Measurements from ENCODE around the gene CRTC1.

CRTC1 gene

DNA sequence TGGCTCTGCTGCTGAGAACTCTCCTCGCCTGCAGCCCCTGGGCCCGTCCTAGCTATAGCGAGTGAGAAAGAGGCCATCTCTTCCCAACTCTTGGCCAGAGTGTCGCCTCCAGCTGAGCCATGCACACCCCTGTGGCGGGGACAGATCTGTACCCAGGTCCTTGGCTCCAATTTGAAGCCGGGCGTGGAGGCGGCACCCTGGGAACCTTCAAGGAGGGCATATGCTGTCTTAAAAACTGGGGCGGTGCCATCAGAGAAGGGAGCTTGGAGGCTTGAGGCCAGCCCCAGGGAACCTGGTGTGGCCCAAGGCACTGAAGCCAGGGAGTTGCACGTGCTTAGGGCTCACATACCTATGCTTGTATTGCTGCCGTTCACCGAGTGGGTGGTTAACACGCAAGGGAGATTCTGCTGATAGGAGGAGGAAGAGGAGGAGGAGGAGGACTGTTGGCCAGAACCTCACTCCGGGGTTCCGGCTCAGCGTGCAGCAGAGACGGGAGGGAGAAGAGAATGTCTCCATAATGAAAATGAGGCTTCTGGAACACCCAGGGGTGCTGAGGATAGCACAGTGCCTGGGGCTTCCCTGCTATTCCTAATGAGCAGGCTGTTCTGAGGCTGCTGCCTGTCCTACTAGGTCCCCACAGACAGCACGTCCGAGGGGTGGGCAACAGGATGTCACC, 67.0 kb downstream of the CRTC1 start:
- TF ChIP-seq, protein P1, sequence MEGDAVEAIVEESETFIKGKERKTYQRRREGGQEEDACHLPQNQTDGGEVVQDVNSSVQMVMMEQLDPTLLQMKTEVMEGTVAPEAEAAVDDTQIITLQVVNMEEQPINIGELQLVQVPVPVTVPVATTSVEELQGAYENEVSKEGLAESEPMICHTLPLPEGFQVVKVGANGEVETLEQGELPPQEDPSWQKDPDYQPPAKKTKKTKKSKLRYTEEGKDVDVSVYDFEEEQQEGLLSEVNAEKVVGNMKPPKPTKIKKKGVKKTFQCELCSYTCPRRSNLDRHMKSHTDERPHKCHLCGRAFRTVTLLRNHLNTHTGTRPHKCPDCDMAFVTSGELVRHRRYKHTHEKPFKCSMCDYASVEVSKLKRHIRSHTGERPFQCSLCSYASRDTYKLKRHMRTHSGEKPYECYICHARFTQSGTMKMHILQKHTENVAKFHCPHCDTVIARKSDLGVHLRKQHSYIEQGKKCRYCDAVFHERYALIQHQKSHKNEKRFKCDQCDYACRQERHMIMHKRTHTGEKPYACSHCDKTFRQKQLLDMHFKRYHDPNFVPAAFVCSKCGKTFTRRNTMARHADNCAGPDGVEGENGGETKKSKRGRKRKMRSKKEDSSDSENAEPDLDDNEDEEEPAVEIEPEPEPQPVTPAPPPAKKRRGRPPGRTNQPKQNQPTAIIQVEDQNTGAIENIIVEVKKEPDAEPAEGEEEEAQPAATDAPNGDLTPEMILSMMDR (IDR thresholded peaks at IDR 0.05): no peak
- H3K79me2 ChIP-seq: no peaks in the 10 kb centered on the region
- no peaks in the 10 kb centered on the region for H3K36me3 ChIP-seq (ENCODE audit: control insufficient read depth, insufficient read depth, low read length)
- H3K9me3 ChIP-seq (ENCODE audit: control insufficient read depth, low read length): no peaks in the 10 kb centered on the region
- H2AFZ ChIP-seq: no peak overlapping the region
- no peak overlapping the region for H3K27ac ChIP-seq
- H3K9ac ChIP-seq: no peak overlapping the region
- no peak overlapping the region for H3K4me3 ChIP-seq (ENCODE audit: low read depth, low read length)
- H3K27me3 ChIP-seq (ENCODE audit: control insufficient read depth, insufficient read depth, low read length): no peaks in the 10 kb centered on the region
- no peak overlapping the region for H3K4me2 ChIP-seq (ENCODE audit: low read length)
- no peaks in the 10 kb centered on the region for H3K4me1 ChIP-seq

DNA sequence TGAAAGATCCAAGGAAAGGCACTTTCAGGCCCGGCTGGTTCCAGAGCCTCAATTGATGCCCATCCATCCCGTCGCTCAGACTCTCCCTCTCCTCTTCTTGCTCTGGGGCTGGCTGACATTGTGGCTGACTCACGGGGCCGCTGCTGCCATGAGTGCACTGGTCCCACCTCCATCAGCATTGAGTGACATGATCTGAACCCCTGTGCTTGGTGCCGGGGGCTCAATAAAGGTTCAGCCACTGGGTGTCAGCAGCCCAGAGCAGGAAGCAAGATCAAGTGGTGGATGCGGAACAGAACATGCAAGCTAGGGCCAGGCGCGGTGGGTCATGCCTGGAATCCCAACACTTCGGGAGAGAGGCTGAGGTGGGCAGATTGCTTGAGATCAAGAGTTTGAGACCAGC, 68.1 kb downstream of the CRTC1 start:
- Histone ChIP-seq H3K27me3 (ENCODE audit: control insufficient read depth, insufficient read depth, low read length) (no peaks in the 10 kb centered on the region), H3K9me3 (ENCODE audit: control insufficient read depth, low read length) (no peaks in the 10 kb centered on the region), H3K4me3 (ENCODE audit: low read depth, low read length) (no peak overlapping the region), H3K4me1 (peaks cover 3% of the 10 kb centered on the region), H3K36me3 (ENCODE audit: control insufficient read depth, insufficient read depth, low read length) (no peaks in the 10 kb centered on the region), H3K79me2 (no peaks in the 10 kb centered on the region), H3K9ac (no peak overlapping the region), H2AFZ (no peak overlapping the region), H3K27ac (no peak overlapping the region), H3K4me2 (ENCODE audit: low read length) (no peak overlapping the region)
- TF ChIP-seq, protein P1 (IDR thresholded peaks at IDR 0.05): no peak

GRCh38 chr19:18754501-18754900, 71.0 kb downstream of the CRTC1 start:
- H3K4me2 ChIP-seq (ENCODE audit: low read length): no peak overlapping the region
- peaks cover 12% of the 10 kb centered on the region for H3K4me1 ChIP-seq
- no peak overlapping the region for H3K27ac ChIP-seq
- no peaks in the 10 kb centered on the region for H3K9me3 ChIP-seq (ENCODE audit: control insufficient read depth, low read length)
- no peak overlapping the region for H3K9ac ChIP-seq
- H2AFZ ChIP-seq: no peak overlapping the region
- no peaks in the 10 kb centered on the region for H3K79me2 ChIP-seq
- H3K4me3 ChIP-seq (ENCODE audit: low read depth, low read length): no peak overlapping the region
- H3K27me3 ChIP-seq (ENCODE audit: control insufficient read depth, insufficient read depth, low read length): no peaks in the 10 kb centered on the region
- H3K36me3 ChIP-seq (ENCODE audit: control insufficient read depth, insufficient read depth, low read length): no peaks in the 10 kb centered on the region
- TF ChIP-seq, protein P1 (IDR thresholded peaks at IDR 0.05): no peak

DNA sequence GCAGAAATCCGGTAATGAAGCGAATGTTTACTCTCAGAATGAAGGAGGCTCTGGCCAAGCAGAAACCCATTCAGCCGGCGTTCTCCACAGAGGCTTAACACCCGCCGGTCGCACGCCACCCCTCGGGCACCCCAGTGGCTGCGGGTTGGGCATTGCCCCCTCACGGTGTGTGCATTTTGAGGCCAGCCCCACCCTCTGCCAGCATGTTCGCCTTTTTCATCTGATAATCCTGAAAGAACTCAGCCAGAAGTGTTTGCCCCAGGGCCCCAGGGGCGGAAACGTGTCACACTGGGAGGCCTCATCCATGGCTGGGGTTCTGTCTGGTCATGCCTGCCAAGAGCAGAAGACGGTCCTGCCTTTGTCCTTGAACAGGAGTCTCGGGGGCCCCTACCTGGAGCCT, 73.4 kb downstream of the CRTC1 start:
- peak overlapping the region; percentile 68 for H2AFZ ChIP-seq
- H3K27ac ChIP-seq: peak overlapping the region; percentile 72

More for the DNA sequence above, 73.4 kb downstream of the CRTC1 start:
- Histone ChIP-seq H3K27me3 (ENCODE audit: control insufficient read depth, insufficient read depth, low read length) (no peaks in the 10 kb centered on the region), H3K9me3 (ENCODE audit: control insufficient read depth, low read length) (no peaks in the 10 kb centered on the region), H3K4me1 (peaks cover 14% of the 10 kb centered on the region), H3K4me2 (ENCODE audit: low read length) (no peak overlapping the region), H3K4me3 (ENCODE audit: low read depth, low read length) (no peak overlapping the region), H3K36me3 (ENCODE audit: control insufficient read depth, insufficient read depth, low read length) (no peaks in the 10 kb centered on the region), H3K9ac (no peak overlapping the region), H3K79me2 (no peaks in the 10 kb centered on the region)
- TF ChIP-seq, protein P1 (IDR thresholded peaks at IDR 0.05): peak; percentile 27
